ENCODE results near the gene CLIC1.

Gene CLIC1

DNA sequence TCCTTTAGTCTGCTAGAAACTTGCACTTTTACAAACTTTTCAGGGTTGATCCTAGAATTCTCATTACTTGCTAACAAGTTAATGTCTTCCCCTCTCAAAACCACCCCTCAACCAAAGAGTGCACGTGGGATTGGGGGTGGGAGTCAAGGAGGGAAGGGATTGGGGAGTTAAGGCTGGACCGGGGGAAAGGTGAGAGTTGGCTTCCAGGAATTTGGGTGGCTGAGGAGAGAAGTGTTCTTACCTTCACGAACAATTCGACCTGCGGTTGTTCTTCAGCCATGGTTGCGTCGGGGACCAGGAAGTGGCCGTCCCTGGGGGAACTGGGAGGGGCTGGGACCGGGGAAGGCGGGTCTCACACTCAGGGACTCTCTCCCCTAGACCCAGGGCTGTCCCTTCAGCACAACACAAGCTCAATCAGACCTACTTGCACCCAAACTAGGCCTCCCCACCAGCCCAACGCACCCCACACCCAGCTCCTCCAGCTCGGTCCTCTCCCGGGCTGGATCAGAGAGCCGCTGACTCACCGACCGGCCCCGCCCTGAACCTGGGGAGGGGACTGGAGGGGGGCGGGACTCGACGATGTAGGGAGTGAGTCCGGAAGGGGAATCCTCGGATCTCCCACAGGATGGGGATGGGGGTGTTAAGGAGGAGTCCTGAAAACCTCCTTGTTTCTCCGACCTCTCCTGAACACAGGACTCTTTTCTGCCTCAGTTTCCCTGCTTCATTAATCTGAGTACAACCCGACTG lies at the start of gene CLIC1:
Gene CLIC1, minus strand, starts transcription at position 510 of the 747 bp plus-strand sequence. Its CDS starts 230 bp downstream, at position 280.
- DNase-seq (ENCODE audit: low spot score), result peak; percentile 82

DNA sequence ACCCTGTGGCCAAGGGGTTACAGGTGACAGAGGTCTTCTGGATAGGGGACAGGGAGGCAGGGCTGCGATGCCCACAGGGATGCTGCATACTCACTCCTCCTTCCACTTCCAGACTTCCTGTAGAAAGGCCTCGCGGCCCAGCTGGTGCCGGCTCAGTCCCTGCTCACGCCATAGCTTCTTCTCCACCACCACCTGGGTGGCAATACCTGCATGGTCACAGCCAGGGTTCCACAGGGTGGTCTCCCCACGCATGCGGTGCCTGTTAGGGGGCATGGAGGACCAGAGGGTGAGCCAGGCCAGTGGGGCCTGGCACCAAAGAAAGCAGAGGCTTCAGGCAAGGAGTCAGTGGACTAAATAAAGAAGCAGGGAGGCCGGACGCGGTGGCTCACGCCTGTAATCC lies 49.1 kb upstream of the CLIC1 start:
- no peak for DNase-seq (ENCODE audit: low spot score)

- DNase-seq (ENCODE audit: low spot score), result no peak
Measured at GRCh38 chr6:31784098-31784925, 48.0 kb upstream of the CLIC1 start.

DNA sequence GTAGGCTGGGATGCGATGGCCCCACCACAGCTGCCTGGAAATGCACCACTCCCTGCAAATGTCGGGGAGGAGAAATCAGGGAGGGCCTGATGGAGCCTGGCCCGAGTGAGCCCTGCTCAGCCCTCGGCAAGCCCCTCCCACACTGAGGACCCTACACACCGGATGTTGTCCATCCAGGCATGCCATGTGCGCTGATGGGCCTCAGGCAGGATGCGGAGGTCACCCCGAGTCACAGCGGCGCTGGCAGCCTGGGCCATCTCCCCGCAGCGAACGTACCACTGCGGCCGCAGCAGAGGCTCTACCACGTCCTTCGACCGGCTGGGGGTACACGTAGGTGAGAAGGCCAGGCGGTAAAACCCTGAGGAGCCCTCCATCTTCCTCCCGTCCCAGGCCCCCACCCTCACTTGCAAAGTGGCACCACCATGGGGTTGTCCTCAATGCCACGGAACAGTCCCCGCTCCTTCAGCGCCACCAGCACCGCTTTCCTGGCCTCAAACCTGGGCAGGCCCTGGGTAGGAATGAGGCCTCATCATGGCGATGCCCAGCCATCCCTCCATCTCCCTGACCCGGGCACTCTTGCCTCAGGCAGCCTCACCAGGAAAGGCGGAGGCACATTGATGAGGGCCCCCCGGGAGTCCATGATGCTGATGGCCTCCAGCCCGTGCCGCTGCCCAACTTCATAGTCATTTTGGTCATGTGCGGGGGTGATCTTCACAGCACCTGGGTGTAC lies 46.0 kb upstream of the CLIC1 start:
- DNase-seq (ENCODE audit: low spot score), result no peak

DNA sequence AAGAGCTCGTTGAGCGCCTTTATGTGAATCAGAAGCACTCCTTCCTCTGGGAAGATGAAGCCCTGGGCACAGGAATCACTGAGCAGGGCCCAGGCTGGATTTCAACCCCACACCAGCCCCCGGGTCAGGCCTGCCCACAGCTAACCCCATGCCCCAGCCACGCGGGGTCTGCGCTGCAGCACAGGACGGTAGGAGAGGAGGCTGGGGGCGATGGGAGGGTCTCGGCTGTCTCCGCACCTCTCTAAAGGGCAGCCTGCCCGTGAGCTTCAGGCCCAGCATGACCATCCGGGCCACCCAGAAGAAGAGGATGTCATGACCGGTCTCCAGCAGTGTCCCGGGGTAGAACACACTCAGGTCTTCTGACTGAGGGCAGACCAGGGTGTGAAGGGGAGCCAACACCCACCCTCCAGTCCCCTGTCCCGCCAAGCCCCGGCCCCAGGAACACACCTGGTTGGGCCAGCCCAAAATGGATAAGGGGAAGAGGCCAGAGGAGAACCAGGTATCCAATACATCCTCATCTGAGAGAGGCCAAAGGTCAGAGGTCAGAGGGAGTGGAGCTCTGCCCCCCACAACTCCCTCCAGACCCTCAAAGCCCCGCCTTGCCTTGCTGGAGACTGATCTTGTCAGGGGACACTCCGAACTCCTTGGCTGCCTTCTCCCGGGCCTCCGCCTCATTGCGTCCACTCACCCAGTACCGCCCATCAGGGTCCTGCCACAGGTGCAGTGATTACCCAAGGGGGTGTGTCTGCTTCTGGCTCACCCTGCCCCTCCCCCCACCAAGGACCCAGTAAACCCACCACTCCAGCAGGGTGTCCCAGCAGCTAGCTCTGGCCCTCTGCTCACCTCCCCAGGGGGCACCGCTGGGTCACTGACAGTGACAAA lies 45.2 kb upstream of the CLIC1 start:
- no peak for DNase-seq (ENCODE audit: low spot score)

GRCh38 chr6:31780507-31781243 lies 44.3 kb upstream of the CLIC1 start:
- no peak for DNase-seq (ENCODE audit: low spot score)

- no peak for DNase-seq (ENCODE audit: low spot score)
Measured at GRCh38 chr6:31779908-31780307, 43.6 kb upstream of the CLIC1 start.

GRCh38 chr6:31778999-31779885 lies 42.9 kb upstream of the CLIC1 start:
- no peak for DNase-seq (ENCODE audit: low spot score)

GRCh38 chr6:31778193-31778592 lies 41.9 kb upstream of the CLIC1 start:
- no peak for DNase-seq (ENCODE audit: low spot score)

- DNase-seq (ENCODE audit: low spot score), result no peak
Measured at GRCh38 chr6:31777667-31778050, 41.3 kb upstream of the CLIC1 start.

DNA sequence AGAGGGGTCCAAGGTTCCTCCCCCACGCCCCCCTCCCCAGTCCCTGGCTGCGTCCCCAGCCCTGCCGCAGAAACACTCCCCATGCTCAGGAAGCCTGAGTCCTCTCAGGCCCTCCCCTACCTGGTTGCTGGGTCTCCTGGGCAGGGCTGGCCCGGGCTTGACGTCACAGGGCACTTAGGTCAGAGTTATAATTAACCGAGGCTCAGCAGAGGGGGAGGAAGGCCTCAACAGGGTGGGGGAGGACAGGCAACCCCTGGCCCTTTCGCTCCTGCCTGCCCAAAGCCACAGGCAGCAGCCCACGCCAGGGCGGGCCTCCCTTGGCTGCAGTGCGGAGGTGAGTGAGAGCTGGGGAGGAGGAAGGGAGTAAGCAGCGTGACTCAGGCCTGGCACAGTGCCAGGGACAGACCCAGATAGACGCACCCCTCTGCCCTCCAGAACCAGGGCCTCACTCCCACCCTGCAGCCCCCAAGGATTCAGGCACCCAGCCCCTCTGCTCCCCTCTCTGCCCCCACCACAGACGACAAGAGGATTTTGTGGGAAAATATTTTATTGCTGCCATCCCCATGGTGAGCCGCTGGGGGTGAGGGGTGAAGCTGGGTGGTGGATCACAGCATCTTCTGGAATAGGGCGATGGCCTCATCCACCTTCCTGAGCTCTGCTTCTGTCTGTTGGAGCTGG lies 40.8 kb upstream of the CLIC1 start, which contains the start of gene VWA7:
Gene VWA7, minus strand, starts transcription at position 340 of the 678 bp plus-strand sequence. CDS start 549 bp downstream, outside the sequence.
- peak; percentile 78 for DNase-seq (ENCODE audit: low spot score)

DNA sequence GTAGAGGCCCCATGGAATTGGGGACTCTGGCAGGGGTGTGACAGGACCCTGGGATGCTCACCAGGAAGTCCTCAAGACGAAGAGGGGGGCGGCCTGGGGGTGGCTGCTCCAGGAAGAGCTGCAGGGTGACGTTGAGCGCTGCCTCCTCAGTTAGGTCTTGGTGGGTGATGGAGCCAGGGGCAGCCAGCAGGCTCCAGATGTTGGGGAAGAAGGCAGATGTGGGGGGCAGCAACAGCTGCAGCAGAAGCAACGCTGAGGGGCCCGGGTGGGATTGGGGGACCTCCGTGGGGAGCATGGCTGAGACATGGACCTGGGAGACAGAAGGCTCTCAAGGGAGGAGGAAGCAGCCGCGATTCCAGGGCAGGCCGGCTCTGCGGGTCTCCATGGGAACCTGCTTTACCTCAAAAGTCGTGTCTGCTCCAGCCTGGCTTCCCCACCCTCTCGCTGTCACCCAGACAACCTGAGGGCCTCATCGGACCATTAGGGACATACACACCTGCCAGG lies 40.2 kb upstream of the CLIC1 start:
- DNase-seq (ENCODE audit: low spot score), result no peak

GRCh38 chr6:31775633-31776484 lies 39.5 kb upstream of the CLIC1 start:
- DNase-seq (ENCODE audit: low spot score), result no peak

DNA sequence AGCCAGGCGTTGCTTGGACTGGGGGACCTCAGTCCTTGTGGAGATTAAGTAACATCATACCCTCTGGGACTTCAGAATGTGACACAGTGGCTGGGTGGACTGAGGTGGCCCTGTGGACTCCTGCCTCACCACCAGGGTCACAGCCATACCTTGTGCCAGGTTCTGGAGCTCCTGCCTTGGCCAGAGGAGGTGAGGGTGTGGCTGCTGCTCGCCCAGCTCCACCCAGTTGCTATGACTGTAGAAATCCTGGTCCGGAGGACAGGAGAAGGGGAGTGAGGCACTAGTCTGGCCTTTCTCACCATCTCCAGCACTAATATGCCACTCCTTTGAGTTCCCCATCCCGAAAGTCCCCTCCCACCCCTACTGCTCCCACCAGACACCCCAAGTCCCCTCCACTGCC lies 38.9 kb upstream of the CLIC1 start:
- peak; percentile 55 for DNase-seq (ENCODE audit: low spot score)

DNA sequence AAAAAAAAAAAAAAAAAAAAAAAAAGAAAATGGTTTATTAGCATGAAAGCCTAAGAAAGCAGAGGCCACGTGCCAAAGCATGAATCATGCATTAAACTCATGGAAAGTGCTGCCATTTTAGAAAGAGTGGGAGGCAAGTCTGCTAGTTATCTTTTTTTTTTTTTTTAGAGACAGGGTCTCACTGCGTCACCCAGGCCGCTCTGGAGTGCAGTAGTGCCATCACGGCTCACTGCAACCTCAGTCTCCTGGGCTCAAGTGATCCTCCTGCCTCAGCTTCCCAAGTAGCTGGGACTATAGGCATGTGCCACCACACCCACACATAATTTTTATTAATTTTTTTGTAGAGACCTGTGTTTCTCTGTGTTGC lies 35.6 kb upstream of the CLIC1 start:
- no peak for DNase-seq (ENCODE audit: low spot score)

- no peak for DNase-seq (ENCODE audit: low spot score)
Measured at GRCh38 chr6:31770860-31771259, 34.5 kb upstream of the CLIC1 start.

DNA sequence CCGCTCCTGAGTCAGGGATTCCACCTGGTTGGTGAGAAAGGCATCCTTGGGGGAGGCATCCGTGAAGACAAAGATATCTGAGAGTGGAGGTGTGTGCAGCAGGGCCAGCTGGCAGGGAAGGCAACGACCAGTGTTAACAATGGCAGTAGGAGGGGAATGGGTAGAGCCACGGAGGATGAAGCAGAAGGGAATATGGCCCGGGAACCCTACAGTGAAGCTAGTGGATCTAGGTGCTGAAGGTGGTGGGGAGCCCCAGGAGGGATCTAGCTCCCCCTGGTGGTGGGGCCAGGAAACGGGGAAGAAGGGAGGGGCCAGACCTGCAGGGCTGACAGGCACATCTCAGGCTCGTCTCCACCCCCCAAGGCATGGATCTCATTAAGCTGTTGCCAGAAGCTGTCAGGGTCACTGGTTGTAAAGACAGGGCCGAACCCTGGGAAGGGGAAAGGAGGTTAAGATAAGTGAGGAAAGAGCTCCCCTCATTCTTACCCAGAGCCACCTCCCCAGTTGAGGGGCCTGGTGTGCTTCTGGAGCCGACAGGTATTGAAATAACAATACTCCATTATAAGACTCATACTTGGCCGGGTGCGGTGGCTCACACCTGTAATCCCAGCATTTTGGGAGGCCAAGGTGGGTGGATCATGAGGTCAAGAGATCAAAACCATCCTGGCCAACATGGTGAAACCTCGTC lies 33.5 kb upstream of the CLIC1 start:
- peak; percentile 91 for DNase-seq (ENCODE audit: low spot score)

Measured in hematopoietic multipotent progenitor cell treated with erythropoietin and hydrocortisone succinate and interleukin-3 and kit ligand, for 15 days (in vitro differentiated cells).